ENCODE measurements around the gene DNAH12.
"Not testable (repeated sequence)": the region's sequence is repeated elsewhere in the genome, so short reads cannot be mapped to it uniquely, and the experiment has no call there.

Gene DNAH12

DNA sequence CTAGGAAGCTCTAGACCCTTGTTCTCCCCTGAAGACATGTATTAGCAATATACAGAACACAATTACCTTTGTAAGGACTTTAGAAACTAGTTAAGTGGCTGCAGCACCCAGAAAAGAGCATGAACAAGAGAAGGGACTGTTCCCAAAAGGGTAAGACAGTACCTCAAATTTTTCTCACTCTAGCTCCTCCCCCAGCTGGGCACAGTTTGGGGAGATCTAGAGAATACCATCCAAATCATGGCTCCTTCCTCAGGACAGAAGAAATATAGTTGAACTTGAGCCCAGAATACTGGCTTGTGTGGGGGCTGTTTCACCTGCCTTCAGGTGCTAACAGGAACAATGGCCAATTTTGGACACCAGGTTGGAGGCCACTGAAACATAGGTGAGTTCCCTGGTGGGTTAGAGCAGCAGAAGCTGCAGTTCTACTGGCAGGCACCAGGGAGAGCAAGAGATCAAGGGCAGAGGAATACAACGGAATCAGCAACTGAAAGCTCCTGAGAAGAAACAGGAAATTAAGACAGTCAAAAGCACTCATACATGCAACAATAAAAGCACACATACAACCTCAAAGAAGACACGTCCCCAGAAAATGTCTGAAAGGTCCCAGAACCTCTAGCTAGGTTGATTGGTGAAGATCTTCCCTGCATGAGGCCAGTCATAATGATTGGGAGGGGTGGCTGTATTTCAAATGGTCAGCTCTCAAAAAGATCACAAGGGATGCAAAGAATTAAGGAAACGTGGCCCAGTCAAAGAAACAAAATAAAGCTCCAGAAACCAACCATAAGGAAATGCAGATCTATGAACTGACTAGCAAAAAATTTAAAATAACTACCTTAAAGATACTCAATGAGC, 146.7 kb downstream of the DNAH12 start:
- DNase-seq, result peak in 1 of 2 experiments; percentile 43

DNA sequence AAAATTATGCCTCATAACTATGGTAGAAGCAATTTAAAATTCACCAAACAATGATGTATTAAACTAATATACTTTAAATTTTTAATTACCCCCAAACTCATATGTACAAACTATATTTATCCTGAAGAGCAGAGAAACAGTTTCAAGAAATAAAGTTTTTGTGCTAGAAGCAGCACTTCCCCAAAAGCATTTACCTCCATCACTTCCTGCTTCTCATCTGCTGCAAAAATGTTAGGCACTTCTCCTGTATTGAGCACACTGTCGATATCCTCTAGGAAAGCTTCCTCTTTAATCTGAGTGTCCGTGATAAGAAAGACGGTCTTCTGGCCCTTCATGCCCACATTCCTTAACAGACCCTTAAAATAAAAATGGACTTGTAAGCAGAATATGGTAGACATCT, 150.2 kb downstream of the DNAH12 start:
- no peak for DNase-seq

- DNase-seq, result no peak
Measured at GRCh38 chr3:57391767-57392166, 152.4 kb downstream of the DNAH12 start.

DNA sequence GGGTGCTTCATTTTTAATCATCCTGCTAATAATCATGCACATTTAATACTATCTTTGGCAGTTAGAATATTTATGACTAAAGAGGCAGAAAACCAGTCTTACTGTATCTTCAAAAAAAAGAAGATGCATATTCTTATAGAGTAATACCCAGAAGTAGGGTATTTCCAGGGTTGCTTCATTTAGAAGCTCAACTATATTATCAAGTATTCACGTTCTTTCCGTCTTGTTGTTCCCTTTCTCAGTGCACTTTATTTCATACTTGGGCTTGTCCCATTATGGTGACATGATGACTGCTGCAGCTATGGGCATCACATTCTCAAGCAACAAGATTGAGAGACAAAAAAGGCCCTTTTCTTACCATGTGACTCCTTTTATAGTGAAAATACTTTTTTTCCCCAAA, 154.9 kb downstream of the DNAH12 start:
- DNase-seq, result no peak

DNA sequence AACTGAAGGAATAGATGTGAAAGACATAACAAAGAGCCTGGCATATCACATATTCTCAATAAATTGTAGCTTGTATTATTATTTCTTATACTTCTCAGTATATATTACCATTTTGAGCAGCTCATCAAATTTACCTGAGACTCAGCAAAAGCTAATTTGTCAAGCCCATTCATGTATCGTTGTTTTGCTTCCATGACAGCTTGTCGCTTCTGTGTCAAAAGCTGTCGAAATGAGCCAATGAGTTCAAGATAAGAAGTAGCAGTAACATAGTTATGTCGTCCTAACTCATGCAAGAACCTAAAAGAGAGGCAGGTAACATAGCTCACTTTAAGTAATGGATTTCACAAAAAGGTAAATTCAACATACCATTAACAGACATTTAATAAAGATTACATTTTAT, 157.8 kb downstream of the DNAH12 start:
- no peak for DNase-seq

DNA sequence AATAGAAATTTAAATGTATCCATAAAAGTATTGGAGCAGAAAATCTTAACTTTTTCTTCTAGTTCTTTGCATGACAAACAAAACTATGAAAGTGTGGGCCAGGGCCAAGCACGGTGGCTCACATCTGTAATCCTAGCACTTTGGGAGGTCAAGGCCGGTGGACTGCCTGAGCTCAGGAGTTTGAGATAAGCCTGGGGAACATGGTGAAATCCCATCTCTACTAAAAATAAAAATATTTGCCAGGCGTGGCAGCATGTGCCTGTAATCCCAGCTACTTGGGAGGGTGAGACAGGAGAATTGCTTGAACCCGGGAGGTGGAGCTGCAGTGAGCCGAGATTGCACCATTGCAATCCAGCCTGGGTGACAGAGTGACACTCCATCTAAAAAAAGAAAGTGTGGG, 158.6 kb downstream of the DNAH12 start:
- DNase-seq, result no peak

DNA sequence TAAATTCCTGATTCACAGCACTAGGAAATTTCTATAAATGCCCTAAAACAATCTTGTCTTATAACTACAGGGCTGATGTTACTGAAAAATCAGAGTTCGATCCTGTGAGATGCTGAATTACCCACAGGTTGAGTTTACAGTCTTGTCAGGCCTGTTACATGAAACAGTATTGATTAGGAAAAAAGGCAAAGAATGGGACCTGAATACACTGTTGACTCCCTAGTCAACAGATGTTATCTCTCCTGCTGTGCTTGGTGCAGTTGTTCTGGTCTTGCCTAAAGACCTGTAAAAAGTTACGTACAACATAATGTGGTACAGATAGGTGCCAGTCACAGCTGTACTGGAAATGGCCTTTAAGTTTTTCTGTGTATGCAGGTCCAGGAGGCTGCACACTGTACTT, 160.3 kb downstream of the DNAH12 start:
- no peak for DNase-seq

- DNase-seq, result no peak
Measured at GRCh38 chr3:57383406-57383805, 160.7 kb downstream of the DNAH12 start.

DNA sequence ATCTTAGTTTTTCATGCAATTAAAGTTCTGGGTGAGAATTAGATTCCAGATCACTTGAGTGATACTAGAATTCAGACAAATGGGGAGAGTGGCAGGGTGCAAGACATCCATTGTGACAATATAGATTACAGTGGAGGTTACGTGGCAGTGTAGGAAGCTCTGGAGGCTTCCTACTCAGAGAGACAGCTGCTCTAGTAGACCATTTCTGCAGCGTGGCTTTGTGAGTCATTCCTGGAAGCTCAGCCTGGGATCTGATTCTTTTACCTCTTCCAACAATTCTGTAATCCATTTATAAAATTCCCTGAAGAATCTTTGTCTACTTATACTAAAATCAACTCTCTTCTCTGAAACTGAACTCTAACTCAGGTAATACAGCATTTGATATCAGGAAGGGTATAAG, 161.2 kb downstream of the DNAH12 start:
- no peak for DNase-seq

GRCh38 chr3:57370341-57370740, 173.8 kb downstream of the DNAH12 start:
- no peak for DNase-seq

DNA sequence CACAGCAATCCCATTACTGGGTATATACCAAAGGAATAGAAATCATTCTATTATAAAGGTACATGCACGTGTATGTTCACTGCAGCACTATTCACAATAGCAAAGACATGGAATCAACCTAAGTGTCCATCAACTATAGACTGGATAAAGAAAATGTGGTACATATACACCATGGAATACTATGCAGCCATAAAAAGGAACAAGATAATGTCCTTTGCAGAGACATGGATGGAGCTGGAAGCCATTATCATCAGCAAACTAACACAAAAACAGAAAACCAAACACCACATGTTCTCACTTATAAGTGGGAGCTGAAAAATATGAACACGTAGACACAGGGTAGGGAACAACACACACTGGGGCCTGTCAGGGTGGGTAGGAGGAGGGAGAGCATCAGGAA, 179.1 kb downstream of the DNAH12 start:
- not testable (repeated sequence) for DNase-seq

DNA sequence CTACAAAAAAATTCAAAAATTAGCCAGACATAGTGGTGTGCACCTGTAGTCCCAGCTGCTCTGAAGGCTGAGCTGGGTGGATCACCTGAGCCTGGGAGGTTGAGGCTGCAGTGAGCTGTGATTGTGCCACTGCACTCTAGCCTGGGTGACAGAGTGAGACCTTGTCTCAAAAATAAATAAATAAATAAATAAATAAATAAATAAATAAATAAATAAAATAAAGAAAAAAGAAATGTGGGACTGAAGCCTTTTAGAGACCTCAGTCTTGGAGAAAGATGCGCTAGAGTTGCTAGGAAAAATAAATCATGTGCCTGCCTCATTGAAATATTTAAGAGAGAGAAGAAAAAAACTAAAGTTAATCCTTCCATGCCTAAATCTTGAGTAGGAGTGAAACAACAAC, 187.9 kb downstream of the DNAH12 start:
- DNase-seq, result not testable (repeated sequence)

GRCh38 chr3:57354768-57355167, 189.4 kb downstream of the DNAH12 start:
- no peak for DNase-seq

DNA sequence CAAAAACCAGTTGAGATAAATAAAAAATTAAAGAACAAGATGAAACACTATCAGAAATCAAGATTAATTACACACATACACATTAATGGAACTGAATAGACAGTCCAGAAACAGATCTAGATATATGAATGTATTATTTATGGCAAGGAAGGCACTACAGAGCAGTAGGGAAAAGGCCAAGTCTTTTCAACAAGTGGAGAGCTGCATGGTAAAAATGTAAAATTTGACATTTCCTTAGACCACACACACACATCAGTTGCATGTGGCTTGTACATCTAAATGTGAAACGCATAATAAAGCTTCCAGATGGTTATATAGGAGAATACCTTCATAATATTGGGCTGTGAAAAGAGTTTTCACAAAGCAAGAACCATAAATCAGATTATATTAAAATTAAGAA, 193.9 kb downstream of the DNAH12 start:
- no peak for DNase-seq

GRCh38 chr3:57339071-57339642, 205.0 kb downstream of the DNAH12 start:
- not testable (repeated sequence) for DNase-seq

- not testable (repeated sequence) for DNase-seq
Measured at GRCh38 chr3:57338272-57339070, 205.7 kb downstream of the DNAH12 start.

- DNase-seq, result no peak
Measured at GRCh38 chr3:57335283-57335938, 208.7 kb downstream of the DNAH12 start.

- no peak for DNase-seq
Measured at GRCh38 chr3:57331078-57331610, 213.0 kb downstream of the DNAH12 start.

DNA sequence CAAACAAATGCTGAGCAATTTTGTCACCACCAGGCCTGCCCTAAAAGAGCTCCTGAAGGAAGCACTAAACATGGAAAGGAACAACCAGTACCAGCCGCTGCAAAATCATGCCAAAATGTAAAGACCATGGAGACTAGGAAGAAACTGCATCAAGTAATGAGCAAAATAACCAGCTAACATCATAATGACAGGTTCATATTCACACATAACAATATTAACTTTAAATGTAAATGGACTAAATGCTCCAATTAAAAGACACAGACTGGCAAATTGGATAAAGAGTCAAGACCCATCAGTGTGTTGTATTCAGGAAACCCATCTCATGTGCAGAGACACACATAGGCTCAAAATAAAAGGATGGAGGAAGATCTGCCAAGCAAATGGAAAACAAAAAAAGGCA, 217.6 kb downstream of the DNAH12 start:
- DNase-seq, result not testable (repeated sequence)

- DNase-seq, result no peak
Measured at GRCh38 chr3:57314204-57314603, 229.9 kb downstream of the DNAH12 start.

DNA sequence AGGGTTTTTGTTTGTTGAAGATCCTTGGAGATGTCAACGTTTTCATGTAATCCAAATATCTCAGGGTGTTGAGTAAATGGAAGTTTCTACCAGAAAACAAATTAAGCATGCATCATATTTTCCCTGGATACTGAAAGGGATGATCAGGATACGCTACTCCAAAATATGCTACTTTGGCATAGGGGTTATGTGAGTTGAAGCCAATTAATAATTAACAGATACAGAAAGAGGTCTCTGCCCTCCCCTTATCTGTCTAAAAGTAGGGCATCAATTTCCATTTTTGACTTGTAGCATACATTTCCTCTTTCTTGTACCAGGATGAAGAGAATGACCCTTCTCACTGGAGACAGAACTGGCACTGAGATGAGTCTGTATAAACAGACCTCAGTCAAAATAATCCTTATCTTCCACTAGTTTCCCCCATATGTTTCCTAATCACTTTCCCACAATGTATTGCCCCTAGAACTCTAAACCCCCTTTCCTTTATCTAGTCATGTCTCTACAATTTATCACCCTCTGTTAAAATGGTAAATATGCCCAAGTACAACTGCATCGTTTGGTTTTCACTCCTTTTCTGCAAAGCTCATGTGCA, 234.3 kb downstream of the DNAH12 start:
- DNase-seq, result no peak

GRCh38 chr3:57303520-57303919, 240.6 kb downstream of the DNAH12 start:
- DNase-seq, result not testable (repeated sequence)

- no peak for DNase-seq
Measured at GRCh38 chr3:57298041-57298440, 246.1 kb downstream of the DNAH12 start.
